RWPE1 (cell line): Measurements from ENCODE around the gene GRSF1.
"Not testable (repeated sequence)": the region's sequence is repeated elsewhere in the genome, so short reads cannot be mapped to it uniquely, and the experiment has no call there.

ENCODE experiments used
- CTCF ChIA-PET: fragments of 350-600 bp; sonication (Branson Sonifier 250); formaldehyde crosslinking; extraction: SDS; loops from one replicate; lab custom pipeline; 2021; lab: Yijun Ruan, JAX
- POLR2A ChIA-PET: fragments of 400-600 bp; formaldehyde crosslinking; extraction: SDS; loops from one replicate; lab custom pipeline; 2020; ENCODE audit warnings: antibody characterized with exemption; ENCODE audit not compliant: low non-redundant PET; lab: Yijun Ruan, JAX
- DNase-seq: peaks from one replicate; pipeline ENCODE4 v3.0.0; 2012; ENCODE audit warnings: low spot score
- H3K27ac ChIP-seq: fragments of 450-650 bp; 2 replicates; pipeline ENCODE4 v1.5.1; 2017
- CTCF ChIP-seq: fragments of 450-650 bp; conservative IDR thresholded peaks from 2 replicates; pipeline ENCODE4 v1.5.1; 2017; ENCODE audit warnings: low read depth, mild to moderate bottlenecking

GRSF1 gene

GRCh38 chr4:70778888-70779422 lies 60.7 kb downstream of the GRSF1 start:
- POLR2A ChIA-PET: no interaction called here
- no peak for DNase-seq
- TF ChIP-seq CTCF: no peak
- no peak overlapping the region for H3K27ac ChIP-seq
- CTCF ChIA-PET: no interaction called here

- H3K27ac ChIP-seq: no peak overlapping the region
- POLR2A ChIA-PET: no interaction called here
- CTCF ChIA-PET: no interaction called here
- DNase-seq: no peak
- no peak for TF ChIP-seq CTCF
These were observed 66.6 kb downstream of the GRSF1 start for GRCh38 chr4:70772929-70773555.

GRCh38 chr4:70769396-70769795 lies 70.3 kb downstream of the GRSF1 start:
- POLR2A ChIA-PET, CTCF ChIA-PET, DNase-seq, H3K27ac ChIP-seq: not testable (repeated sequence)

GRCh38 chr4:70768301-70768948 lies 71.3 kb downstream of the GRSF1 start:
- no peak for DNase-seq
- no peak for TF ChIP-seq CTCF
- ChIA-PET POLR2A (no interaction called here), CTCF (no interaction called here)
- no peak overlapping the region for H3K27ac ChIP-seq
